Dermis blood vessel endothelial cell (primary cell): ENCODE measurements around the gene SLC43A3. TPM values are rescaled to one million over a fixed set of nuclear protein-coding genes. Genes with fewer than 3 reads are reported as not detected.

Experiments
- DNase-seq: peaks from one replicate; pipeline ENCODE4 v3.0.0; 2010
- total RNA-seq: library from RNA; depleted of rRNA; stranded (reverse); fragments of >200 nt; gene quantifications from 2 replicates; pipeline ENCODE4 v1.2.3, GENCODE V29; 2014

SLC43A3 gene
- total RNA-seq, 1 donor from 2014 or later: 57.7 TPM

- DNase-seq: peak; percentile 44
Measured at GRCh38 chr11:57426439-57426928, 437 bp downstream of the SLC43A3 start.

GRCh38 chr11:57425565-57426438 lies 1.1 kb downstream of the SLC43A3 start:
- peak; percentile 47 for DNase-seq

GRCh38 chr11:57424792-57425564 lies 1.9 kb downstream of the SLC43A3 start:
- DNase-seq: peak; percentile 99

- DNase-seq: peak; percentile 34
Measured at GRCh38 chr11:57424137-57424791, 2.7 kb downstream of the SLC43A3 start.

GRCh38 chr11:57422669-57423068 lies 4.3 kb downstream of the SLC43A3 start:
- no peak for DNase-seq

GRCh38 chr11:57421805-57422204 lies 5.1 kb downstream of the SLC43A3 start:
- DNase-seq: no peak

- no peak for DNase-seq
Measured at GRCh38 chr11:57421066-57421465, 5.9 kb downstream of the SLC43A3 start.

- no peak for DNase-seq
Measured at GRCh38 chr11:57419146-57419545, 7.8 kb downstream of the SLC43A3 start.

- DNase-seq: no peak
Measured at GRCh38 chr11:57418131-57418530, 8.8 kb downstream of the SLC43A3 start.

- no peak for DNase-seq
Measured at GRCh38 chr11:57417056-57417455, 9.9 kb downstream of the SLC43A3 start.

- DNase-seq: peak; percentile 75
Measured at GRCh38 chr11:57416436-57416835, 10.5 kb downstream of the SLC43A3 start.

GRCh38 chr11:57414612-57415212 lies 12.2 kb downstream of the SLC43A3 start:
- no peak for DNase-seq

GRCh38 chr11:57413681-57414080 lies 13.2 kb downstream of the SLC43A3 start:
- DNase-seq: no peak

- DNase-seq: no peak
Measured at GRCh38 chr11:57410287-57410686, 16.6 kb downstream of the SLC43A3 start.

GRCh38 chr11:57409321-57410100 lies 17.4 kb downstream of the SLC43A3 start:
- DNase-seq: no peak

- no peak for DNase-seq
Measured at GRCh38 chr11:57408771-57409170, 18.1 kb downstream of the SLC43A3 start.

- DNase-seq: no peak
Measured at GRCh38 chr11:57407941-57408475, 18.9 kb downstream of the SLC43A3 start.

GRCh38 chr11:57407010-57407920 lies 19.7 kb downstream of the SLC43A3 start:
- peak; percentile 37 for DNase-seq

- DNase-seq: peak; percentile 87
Measured at GRCh38 chr11:57406337-57406904, 20.5 kb downstream of the SLC43A3 start.

GRCh38 chr11:57405271-57405860 lies 21.6 kb downstream of the SLC43A3 start:
- DNase-seq: no peak
